ENCODE measurements around the gene PSMC5.
"Not testable (repeated sequence)": the region's sequence is repeated elsewhere in the genome, so short reads cannot be mapped to it uniquely, and the experiment has no call there.

PSMC5 gene

DNA sequence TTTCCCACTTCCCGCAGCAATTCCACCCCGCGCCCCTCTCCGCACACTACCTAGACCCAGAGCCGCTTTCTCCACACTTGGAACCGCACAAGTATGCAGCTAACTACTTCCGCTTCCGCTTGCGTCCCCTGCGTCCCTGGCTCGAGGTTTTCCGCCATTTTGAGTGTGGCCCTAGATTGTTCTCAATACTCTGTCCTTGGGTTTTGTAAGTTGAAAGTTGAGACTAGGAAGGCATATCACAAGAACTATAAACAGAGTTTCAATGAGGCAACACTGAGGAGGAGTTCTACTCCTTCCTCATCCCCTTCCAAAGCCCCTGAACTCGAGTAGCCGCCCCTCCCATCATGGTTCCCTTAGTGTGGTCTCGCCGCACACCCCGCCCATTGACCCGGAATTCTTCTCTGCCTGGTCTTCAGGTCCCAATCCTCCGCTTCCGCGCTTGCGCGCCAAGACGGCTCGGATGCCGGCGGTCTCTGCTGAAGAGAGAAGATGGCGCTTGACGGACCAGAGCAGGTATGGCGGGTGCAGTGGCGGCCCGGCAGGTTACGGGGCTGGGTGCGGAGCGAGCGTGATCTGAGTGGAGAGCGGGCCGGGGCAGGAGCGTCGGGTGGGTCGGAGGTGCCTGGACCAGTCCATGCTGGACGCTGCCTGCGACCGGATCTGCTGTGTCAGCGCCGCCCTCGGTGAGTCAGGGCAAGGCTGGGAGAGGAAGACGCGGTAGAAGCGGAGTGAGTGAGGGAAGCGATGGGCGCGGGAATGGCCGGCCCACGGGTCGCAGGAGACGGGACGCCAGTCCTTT lies at the start of gene PSMC5, which contains the start of gene FTSJ3:
PSMC5 (plus strand) TSS at position 430 of the 799 bp plus-strand sequence; CDS start at position 490, 60 bp downstream.
FTSJ3 (minus strand) TSS at position 662 of the 799 bp plus-strand sequence. CDS start 761 bp downstream, outside the sequence.
- in situ Hi-C loops (cut with HindIII; ENCODE audit: low pct_unique_long_range_greater_than_20kb, low sequenced_read_pairs) = no loop called here
- TF ChIP-seq JUND (IDR thresholded peaks at IDR 0.05; ENCODE audit: low read depth) = no peak
- peak; percentile 91 to 97 for DNase-seq (ENCODE audit: low read depth in 1 of 2, low spot score in 1 of 2)

DNA sequence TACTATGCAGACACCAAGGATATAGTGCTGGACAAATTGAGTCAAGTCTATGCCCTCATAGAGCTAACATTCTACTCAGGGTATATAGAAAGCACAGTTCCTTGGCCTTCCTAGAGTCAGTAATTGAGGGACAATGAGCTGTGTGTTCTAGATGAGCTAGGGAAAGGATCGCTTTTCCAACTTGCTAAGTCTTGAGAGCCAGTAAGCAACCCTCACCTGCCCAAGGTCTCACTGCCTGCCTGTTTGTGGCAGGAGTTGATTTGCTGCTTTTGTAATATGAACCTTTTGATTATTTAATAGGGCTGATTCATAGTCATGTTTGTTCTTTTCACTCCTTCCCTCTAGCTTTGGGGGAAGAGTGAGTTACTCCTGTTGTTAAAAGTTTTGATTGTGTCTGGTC lies 46.7 kb upstream of the PSMC5 start:
- DNase-seq (ENCODE audit: low read depth in 1 of 2, low spot score in 1 of 2) = peak in 1 of 2 experiments; percentile 41
- no peak for TF ChIP-seq JUND (IDR thresholded peaks at IDR 0.05; ENCODE audit: low read depth)
- in situ Hi-C loops (cut with HindIII; ENCODE audit: low pct_unique_long_range_greater_than_20kb, low sequenced_read_pairs) = no loop called here

DNA sequence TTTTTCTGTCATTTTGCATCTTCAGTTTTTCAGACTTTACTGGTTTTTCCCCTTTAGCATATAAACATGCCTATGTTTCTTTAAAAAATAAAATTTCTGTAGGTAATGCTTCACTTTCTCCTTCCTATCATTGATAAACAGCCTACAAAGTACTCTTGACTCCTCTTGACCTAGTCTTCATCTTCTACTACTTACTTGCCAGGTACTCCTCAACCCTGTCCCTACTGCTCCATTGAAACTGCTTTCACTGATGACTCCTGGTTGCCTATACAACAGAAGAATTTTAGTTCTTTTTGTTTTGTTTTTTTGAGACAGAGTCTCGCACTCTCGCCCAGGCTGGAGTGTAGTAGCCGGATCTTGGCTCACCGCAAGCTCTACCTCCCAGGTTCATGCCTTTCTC lies 46.3 kb upstream of the PSMC5 start:
- DNase-seq (ENCODE audit: low read depth in 1 of 2, low spot score in 1 of 2) = no peak
- no peak for TF ChIP-seq JUND (IDR thresholded peaks at IDR 0.05; ENCODE audit: low read depth)

DNA sequence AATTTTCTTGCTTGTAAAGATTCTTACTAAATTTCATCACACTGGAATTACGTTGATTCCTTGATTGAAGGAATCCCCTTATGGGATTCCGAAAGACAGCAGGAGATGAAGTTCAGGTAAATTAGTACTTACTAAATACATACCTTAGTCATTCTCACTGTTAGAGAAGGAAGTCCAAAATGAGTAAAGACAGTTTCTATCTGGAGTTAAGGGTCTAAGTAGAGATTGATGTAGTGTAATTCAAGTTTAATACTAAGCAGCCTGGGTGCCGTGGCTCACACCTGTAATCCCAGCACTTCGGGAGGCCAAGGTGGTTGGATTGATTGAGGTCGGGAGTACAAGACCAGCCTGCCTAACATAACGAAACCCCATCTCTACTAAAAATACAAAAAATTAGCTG lies 43.7 kb upstream of the PSMC5 start:
- no peak for DNase-seq (ENCODE audit: low read depth in 1 of 2, low spot score in 1 of 2)
- in situ Hi-C loops (cut with HindIII; ENCODE audit: low pct_unique_long_range_greater_than_20kb, low sequenced_read_pairs) = no loop called here
- TF ChIP-seq JUND (IDR thresholded peaks at IDR 0.05; ENCODE audit: low read depth) = no peak

More for the DNA sequence above, 46.3 kb upstream of the PSMC5 start:
- in situ Hi-C loops (cut with HindIII; ENCODE audit: low pct_unique_long_range_greater_than_20kb, low sequenced_read_pairs) = no loop called here

DNA sequence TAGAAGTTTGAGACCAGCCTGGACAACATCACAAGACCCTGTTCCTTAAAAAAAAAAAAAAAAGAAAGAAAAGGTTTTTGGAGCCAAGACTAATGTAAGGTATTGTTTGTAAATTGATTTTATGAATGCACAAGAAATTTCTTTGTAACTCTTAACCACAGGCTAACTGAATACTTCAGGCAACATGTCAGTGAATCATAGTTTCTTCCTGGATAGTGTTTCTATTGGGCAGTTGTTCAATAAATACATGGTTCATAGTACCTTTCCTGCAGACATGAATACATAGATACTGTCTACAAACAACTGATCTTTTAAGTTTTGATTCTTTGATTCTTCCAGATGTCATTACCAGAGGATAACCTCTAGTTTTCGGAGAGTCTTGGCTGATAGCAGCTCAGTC lies 41.7 kb upstream of the PSMC5 start:
- in situ Hi-C loops (cut with HindIII; ENCODE audit: low pct_unique_long_range_greater_than_20kb, low sequenced_read_pairs) = no loop called here
- no peak for TF ChIP-seq JUND (IDR thresholded peaks at IDR 0.05; ENCODE audit: low read depth)
- DNase-seq (ENCODE audit: low read depth in 1 of 2, low spot score in 1 of 2) = no peak

DNA sequence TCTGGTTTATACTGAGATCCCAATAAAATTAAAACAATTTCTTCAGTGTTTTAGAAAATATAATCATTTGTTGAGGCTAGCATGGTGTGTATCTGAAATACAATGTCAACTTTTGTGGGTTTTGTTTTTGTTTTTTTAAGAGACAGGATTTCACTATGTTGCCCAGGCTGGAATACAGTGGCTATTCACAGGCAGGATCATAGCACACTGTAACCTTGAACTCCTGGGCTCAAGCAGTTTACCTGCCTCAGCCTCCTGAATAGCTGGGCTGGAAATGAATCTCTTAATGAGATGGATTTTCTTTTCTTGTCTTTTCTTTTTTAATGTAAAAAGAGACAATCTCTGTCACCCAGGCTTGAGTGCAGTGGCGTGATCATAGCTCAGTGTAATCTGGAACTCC lies 41.1 kb upstream of the PSMC5 start:
- no peak for TF ChIP-seq JUND (IDR thresholded peaks at IDR 0.05; ENCODE audit: low read depth)
- in situ Hi-C loops (cut with HindIII; ENCODE audit: low pct_unique_long_range_greater_than_20kb, low sequenced_read_pairs) = no loop called here
- no peak for DNase-seq (ENCODE audit: low read depth in 1 of 2, low spot score in 1 of 2)

DNA sequence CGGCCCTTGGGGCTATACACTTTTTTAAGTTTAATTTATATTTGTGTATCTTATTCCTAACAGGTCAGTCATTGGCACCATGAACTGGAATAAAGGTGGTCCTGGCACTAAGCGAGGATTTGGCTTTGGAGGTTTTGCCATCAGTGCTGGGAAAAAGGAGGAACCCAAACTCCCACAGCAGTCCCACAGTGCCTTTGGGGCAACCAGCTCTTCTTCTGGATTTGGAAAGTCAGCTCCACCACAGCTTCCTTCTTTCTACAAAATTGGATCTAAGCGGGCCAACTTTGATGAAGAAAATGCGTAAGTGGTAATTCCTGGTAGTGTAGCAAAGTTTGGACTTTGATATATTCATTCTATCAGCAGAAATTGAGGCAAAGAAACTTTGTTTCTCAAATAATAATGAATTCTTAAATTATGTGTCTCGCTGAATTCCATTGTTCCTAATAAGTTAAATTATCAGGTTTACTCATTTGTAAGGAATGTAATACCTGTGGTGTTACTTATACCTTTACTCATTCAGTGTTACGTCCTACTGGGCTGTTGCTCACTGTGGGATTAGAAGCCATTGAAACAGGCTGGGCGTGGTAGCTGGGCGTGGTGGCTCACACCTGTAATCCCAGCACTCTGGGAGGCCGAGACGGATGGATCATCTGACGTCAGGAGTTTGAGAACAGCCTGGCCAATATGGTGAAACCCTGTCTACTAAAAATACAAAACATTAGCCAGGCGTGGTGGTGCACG lies 40.1 kb upstream of the PSMC5 start:
- in situ Hi-C loops (cut with HindIII; ENCODE audit: low pct_unique_long_range_greater_than_20kb, low sequenced_read_pairs) = no loop called here
- no peak for DNase-seq (ENCODE audit: low read depth in 1 of 2, low spot score in 1 of 2)

DNA sequence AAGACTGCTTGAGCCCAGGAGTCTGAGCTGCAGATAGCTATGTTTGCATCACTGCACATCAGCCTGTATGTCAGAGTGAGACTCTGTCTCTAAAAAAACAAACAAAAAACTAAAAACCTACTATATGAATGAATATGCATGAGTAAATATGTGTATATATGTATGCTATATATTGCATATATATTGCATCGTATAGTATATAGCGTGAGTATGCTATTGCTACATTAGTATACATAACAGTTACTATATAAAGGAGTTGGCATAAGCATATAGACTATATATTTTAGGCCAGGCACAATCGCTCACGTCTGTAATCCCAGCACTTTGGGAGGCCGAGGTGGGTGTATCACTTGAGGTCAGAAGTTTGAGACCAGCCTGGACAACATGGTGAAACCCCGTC lies 37.2 kb upstream of the PSMC5 start:
- DNase-seq (ENCODE audit: low read depth in 1 of 2, low spot score in 1 of 2) = no peak
- no peak for TF ChIP-seq JUND (IDR thresholded peaks at IDR 0.05; ENCODE audit: low read depth)
- in situ Hi-C loops (cut with HindIII; ENCODE audit: low pct_unique_long_range_greater_than_20kb, low sequenced_read_pairs) = no loop called here

More for the DNA sequence above, 40.1 kb upstream of the PSMC5 start:
- TF ChIP-seq JUND (IDR thresholded peaks at IDR 0.05; ENCODE audit: low read depth) = no peak

DNA sequence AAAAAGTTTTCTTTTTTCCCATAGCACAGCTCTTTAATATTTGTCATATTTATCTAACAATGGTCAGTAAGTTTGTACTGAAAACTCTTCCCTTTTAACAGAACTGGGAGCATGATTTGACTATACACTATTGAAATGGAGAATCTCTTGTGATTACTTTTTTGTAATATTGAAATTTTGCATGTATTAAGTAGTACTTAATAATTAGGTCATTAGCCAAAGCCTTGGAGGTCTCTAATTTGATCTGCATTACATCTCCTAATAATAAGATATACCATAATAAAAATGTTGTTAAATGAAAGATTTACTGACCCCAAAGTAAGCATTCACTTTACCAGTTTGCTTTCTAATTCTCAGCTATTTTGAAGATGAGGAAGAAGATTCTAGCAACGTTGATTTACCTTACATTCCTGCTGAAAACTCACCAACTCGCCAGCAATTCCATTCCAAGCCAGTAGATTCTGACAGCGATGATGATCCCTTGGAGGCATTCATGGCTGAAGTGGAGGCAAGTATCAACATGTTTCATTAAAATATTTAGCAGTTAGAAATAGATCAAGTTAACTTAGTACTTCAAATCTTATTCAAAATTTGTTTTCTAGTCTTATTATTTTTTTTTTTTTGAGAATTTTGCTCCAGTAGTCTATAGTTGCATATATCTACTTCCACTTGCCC lies 35.0 kb upstream of the PSMC5 start:
- TF ChIP-seq JUND (IDR thresholded peaks at IDR 0.05; ENCODE audit: low read depth) = no peak
- no peak for DNase-seq (ENCODE audit: low read depth in 1 of 2, low spot score in 1 of 2)
- in situ Hi-C loops (cut with HindIII; ENCODE audit: low pct_unique_long_range_greater_than_20kb, low sequenced_read_pairs) = no loop called here

DNA sequence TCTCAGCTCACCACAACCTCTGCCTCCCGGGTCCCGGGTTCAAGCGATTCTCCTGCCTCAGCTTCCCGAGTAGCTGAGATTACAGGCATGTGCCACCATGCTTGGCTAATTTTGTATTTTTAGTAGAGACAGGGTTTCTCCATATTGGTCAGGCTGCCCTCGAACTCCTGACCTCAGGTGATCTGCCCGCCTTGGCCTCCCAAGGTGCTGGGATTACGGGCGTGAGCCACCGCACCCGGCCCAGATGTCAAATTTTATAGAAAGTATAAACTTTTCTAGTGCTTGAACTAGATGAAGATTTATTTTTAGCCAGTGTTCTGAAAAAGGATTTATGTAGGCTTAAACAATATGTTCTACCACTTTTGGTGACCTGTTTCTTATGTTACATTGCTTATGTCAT lies 30.9 kb upstream of the PSMC5 start:
- in situ Hi-C loops (cut with HindIII; ENCODE audit: low pct_unique_long_range_greater_than_20kb, low sequenced_read_pairs); DNase-seq (ENCODE audit: low read depth in 1 of 2, low spot score in 1 of 2): not testable (repeated sequence)

DNA sequence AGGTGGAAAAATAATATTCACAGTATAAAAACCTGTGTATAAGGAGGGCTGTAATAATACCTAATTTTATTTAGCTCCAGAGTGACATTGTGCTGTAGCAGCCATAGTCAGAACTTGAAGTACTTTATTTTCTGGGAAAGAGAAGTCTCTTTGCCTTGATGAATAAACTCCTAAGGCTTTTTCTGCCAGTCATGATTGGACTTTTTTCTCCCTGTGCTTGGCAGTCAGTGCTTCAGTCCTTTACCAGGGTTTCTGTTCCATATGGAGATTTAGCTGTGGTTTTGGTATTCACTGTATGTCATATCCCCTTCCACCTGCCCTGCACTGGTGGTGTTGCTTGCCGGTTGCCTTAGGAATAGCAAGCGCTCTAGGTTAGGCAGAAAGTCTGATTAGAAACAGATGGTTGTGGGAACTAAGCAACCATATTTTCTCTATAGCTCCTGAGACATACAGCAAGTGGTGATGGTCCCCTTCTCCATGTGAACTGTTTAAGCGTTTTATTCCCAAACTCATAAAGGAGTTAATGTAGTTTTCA lies 28.6 kb upstream of the PSMC5 start:
- no peak for DNase-seq (ENCODE audit: low read depth in 1 of 2, low spot score in 1 of 2)
- TF ChIP-seq JUND (IDR thresholded peaks at IDR 0.05; ENCODE audit: low read depth) = no peak
- in situ Hi-C loops (cut with HindIII; ENCODE audit: low pct_unique_long_range_greater_than_20kb, low sequenced_read_pairs) = no loop called here

DNA sequence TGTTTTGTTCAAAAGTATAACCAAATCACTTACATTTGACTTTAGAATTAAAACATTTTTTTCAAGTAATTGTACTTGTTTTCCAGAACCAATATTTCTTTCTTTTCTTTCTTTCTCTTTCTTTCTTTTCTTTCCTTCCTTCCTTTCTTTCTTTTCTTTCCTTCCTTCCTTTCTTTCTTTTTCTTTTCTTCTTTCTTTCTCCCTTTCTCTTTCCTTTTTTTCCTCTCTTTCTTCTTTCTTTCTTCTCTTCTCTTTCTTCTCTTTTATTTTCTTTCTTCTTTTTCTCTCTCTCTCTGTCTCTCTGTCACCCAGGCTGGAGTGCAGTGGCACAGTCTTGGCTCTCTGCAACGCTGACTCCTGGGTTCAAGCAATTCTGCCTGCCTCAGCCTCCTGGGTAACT lies 26.4 kb upstream of the PSMC5 start:
- in situ Hi-C loops (cut with HindIII; ENCODE audit: low pct_unique_long_range_greater_than_20kb, low sequenced_read_pairs) = no loop called here
- no peak for DNase-seq (ENCODE audit: low read depth in 1 of 2, low spot score in 1 of 2)
- no peak for TF ChIP-seq JUND (IDR thresholded peaks at IDR 0.05; ENCODE audit: low read depth)

All from T47D (cell line).